KMS-11 (cell line): ENCODE data around the gene AP4M1.

ENCODE experiments used
- H2AFZ ChIP-seq: fragments of 200-600 bp; sonication (generic); 2 replicates; pipeline ENCODE4 v1.6.1; 2016; ENCODE audit warnings: antibody characterized with exemption, mixed run types, low read depth
- H3K27ac ChIP-seq: fragments of 200-600 bp; sonication (generic); 2 replicates; pipeline ENCODE4 v1.6.1; 2016; ENCODE audit warnings: mild to moderate bottlenecking, mixed run types
- H3K27me3 ChIP-seq: fragments of 200-600 bp; sonication (generic); 2 replicates; pipeline ENCODE4 v1.6.1; 2017; ENCODE audit warnings: mild to moderate bottlenecking, low read depth, mixed run types, moderate library complexity; ENCODE audit not compliant: insufficient read depth
- H3K36me3 ChIP-seq: fragments of 200-600 bp; sonication (generic); 2 replicates; pipeline ENCODE4 v1.6.1; 2017; ENCODE audit warnings: mild to moderate bottlenecking, mixed run types; ENCODE audit not compliant: insufficient read depth
- H3K4me1 ChIP-seq: fragments of 200-600 bp; sonication (generic); 2 replicates; pipeline ENCODE4 v1.6.1; 2016; ENCODE audit warnings: mild to moderate bottlenecking, low read depth, mixed run types; ENCODE audit not compliant: poor library complexity, severe bottlenecking
- H3K4me2 ChIP-seq: fragments of 200-600 bp; sonication (generic); 2 replicates; pipeline ENCODE4 v1.7.0; 2016; ENCODE audit warnings: mild to moderate bottlenecking, mixed run types
- H3K4me3 ChIP-seq: fragments of 200-600 bp; sonication (generic); IDR thresholded peaks from 2 replicates; pipeline ENCODE4 v1.6.1; 2017; ENCODE audit warnings: low read depth, low read length, mixed read lengths; ENCODE audit not compliant: insufficient read depth
- H3K79me2 ChIP-seq: fragments of 200-600 bp; sonication (generic); 2 replicates; pipeline ENCODE4 v1.6.1; 2016; ENCODE audit warnings: low read depth, mixed run types; ENCODE audit not compliant: insufficient read depth
- H3K9ac ChIP-seq: fragments of 200-600 bp; sonication (generic); 2 replicates; pipeline ENCODE4 v1.6.1; 2016; ENCODE audit warnings: mild to moderate bottlenecking, mixed run types
- H4K20me1 ChIP-seq: fragments of 200-600 bp; sonication (generic); 2 replicates; pipeline ENCODE4 v1.6.1; 2016; ENCODE audit warnings: mild to moderate bottlenecking, mixed run types; ENCODE audit not compliant: insufficient read depth
- CTCF ChIP-seq: fragments of 200-600 bp; sonication (generic); conservative IDR thresholded peaks from 2 replicates; pipeline ENCODE4 v1.6.1; 2017; ENCODE audit warnings: low read depth, mild to moderate bottlenecking, antibody characterized with exemption, low read length, moderate library complexity, mixed read lengths

AP4M1 gene

DNA sequence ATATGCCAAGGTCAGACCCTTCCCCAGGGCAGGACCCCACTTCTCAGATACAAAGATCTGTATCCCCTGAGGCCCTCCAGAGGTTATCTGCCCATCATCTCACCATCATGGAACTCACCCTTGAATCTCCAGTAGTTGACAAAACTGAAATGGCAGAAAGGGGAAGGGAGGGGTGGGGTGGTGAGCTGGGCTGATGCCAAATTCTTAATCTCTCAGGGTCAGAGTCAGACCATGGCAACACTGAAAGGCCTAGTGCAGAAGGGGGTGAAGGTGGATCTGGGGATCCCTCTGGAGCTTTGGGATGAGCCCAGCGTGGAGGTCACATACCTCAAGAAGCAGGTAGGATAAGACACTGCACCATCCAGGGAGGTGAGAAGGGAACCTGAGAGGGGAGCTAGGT lies 21.1 kb downstream of the AP4M1 start:
- Histone ChIP-seq H4K20me1 (no peaks in the 10 kb centered on the region), H3K27me3 (no peaks in the 10 kb centered on the region), H3K36me3 (no peaks in the 10 kb centered on the region), H3K9ac (no peak overlapping the region), H2AFZ (no peak overlapping the region), H3K4me1 (peaks cover 27% of the 10 kb centered on the region), H3K4me3 (no peak overlapping the region), H3K79me2 (peaks cover 15% of the 10 kb centered on the region; the same call in 1 of the 2 replicates), H3K27ac (no peak overlapping the region), H3K4me2 (no peak overlapping the region)
- no peak for TF ChIP-seq CTCF

DNA sequence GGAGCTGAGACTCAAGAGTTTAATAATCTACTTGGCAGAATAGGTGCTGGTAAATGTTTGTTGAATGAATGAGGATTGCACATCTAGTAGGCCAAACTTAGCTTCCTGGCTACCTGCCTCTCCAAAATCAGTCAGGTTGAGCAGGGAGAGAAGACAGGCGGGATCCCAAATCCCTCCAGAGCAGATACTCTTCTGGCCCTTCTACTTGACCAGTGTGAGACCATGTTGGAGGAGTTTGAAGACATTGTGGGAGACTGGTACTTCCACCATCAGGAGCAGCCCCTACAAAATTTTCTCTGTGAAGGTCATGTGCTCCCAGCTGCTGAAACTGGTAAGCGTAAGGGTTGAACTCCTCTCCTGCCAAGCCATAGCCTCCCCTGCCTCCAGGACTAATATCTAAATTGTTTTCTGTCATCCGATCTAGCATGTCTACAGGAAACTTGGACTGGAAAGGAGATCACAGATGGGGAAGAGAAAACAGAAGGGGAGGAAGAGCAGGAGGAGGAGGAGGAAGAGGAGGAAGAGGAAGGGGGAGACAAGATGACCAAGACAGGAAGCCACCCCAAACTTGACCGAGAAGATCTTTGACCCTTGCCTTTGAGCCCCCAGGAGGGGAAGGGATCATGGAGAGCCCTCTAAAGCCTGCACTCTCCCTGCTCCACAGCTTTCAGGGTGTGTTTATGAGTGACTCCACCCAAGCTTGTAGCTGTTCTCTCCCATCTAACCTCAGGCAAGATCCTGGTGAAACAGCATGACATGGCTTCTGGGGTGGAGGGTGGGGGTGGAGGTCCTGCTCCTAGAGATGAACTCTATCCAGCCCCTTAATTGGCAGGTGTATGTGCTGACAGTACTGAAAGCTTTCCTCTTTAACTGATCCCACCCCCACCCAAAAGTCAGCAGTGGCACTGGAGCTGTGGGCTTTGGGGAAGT lies 23.1 kb downstream of the AP4M1 start:
- Histone ChIP-seq H4K20me1 (no peaks in the 10 kb centered on the region), H3K9ac (no peak overlapping the region), H3K4me2 (no peak overlapping the region), H3K27ac (no peak overlapping the region), H3K27me3 (no peaks in the 10 kb centered on the region; the same call in 1 of the 2 replicates), H3K4me3 (no peak overlapping the region), H3K4me1 (peaks cover 35% of the 10 kb centered on the region), H3K79me2 (0 out of 2 replicates have a peak, but pooled peaks cover 6% of the 10 kb centered on the region), H2AFZ (no peak overlapping the region), H3K36me3 (no peaks in the 10 kb centered on the region)
- TF ChIP-seq CTCF = no peak

GRCh38 chr7:100126239-100126930 lies 24.9 kb downstream of the AP4M1 start:
- Histone ChIP-seq H2AFZ (peak overlapping the region; percentile 91), H3K4me1 (peaks cover 42% of the 10 kb centered on the region)

More at GRCh38 chr7:100126239-100126930, 24.9 kb downstream of the AP4M1 start:
- no peak for TF ChIP-seq CTCF
- no peaks in the 10 kb centered on the region; the same call in 1 of the 2 replicates for H3K27me3 ChIP-seq
- H3K9ac ChIP-seq = peak overlapping the region; percentile 79
- H3K4me2 ChIP-seq = peak overlapping the region; percentile 83
- H3K4me3 ChIP-seq = no peak overlapping the region
- no peaks in the 10 kb centered on the region for H3K36me3 ChIP-seq
- H3K27ac ChIP-seq = peak overlapping the region; percentile 94
- no peaks in the 10 kb centered on the region for H4K20me1 ChIP-seq
- 0 out of 2 replicates have a peak, but pooled peaks cover 6% of the 10 kb centered on the region for H3K79me2 ChIP-seq
